Pancreas (tissue), 10 donors: ENCODE results near the gene COL8A2. TPM values are rescaled to one million over a fixed set of nuclear protein-coding genes. Genes with fewer than 3 reads are reported as not detected.

ENCODE experiments used
- ATAC-seq, 4 donors: fragments of 200-7000 bp; cut with Tn5 transposase; one replicate each; pipeline versions ENCODE4 v1.8.0 to v1.9.1; 2020; ENCODE audit warnings: mild to moderate bottlenecking in 4 of 4, moderate library complexity in 4 of 4
- DNase-seq, 6 donors: peaks; one replicate each; pipeline ENCODE4 v3.0.0-alpha.2; 2020
- FAIRE-seq: peaks from 2 replicates; lab custom pipeline; 2012; peaks lifted over from hg19 to GRCh38; lab: Jason Lieb, UNC
- H3K27ac ChIP-seq, 4 donors: fragments of 200-600 bp; sonication (generic); 1 replicate in 3 of 4; 2 replicates in 1 of 4; pipeline versions ENCODE4 v1.5.0 to v1.8.0; 2020
- H3K27me3 ChIP-seq, 4 donors: fragments of 200-600 bp; one replicate each; pipeline ENCODE4 v1.8.0; 2021
- H3K36me3 ChIP-seq, 3 donors: fragments of 200-600 bp; sonication (generic) in 1 of 3; one replicate each; pipeline versions ENCODE4 v1.5.0 to v1.8.0; 2020 to 2021
- H3K4me1 ChIP-seq, 3 donors: fragments of 200-600 bp; one replicate each; pipeline ENCODE4 v1.8.0; 2021
- H3K4me3 ChIP-seq, 4 donors: fragments of 200-600 bp; sonication (generic) in 2 of 4; one replicate each; pipeline versions ENCODE4 v1.5.0 to v1.8.0; 2020 to 2021
- H3K9me3 ChIP-seq, 4 donors: fragments of 200-600 bp; one replicate each; pipeline ENCODE4 v1.8.0; 2021
- CTCF ChIP-seq, 4 donors: fragments of 200-600 bp; sonication (generic) in 3 of 4; IDR thresholded peaks; one replicate each; pipeline versions ENCODE4 v1.5.0 to v1.8.0; 2021; ENCODE audit warnings: antibody characterized with exemption in 4 of 4
- WGBS, 2 donors: extraction: QIAGEN DNeasy Blood & Tissue Kit; methylation state at CpG; one replicate each; pipeline ENCODE4 v1.1.7; 2013; 5-methylcytosine and 5-hydroxymethylcytosine counted together
- intact Hi-C, 3 donors: fragments of 100-400 bp; cut with DNase I; formaldehyde crosslinking; loops; one replicate each; pipeline versions ENCODE4 v1.11.1 to v1.14.2; 2022
- polyA plus RNA-seq, 2 donors: library from polyadenylated mRNA; stranded (reverse); fragments of 200-250 nt; gene quantifications; one replicate each; pipeline ENCODE4 v1.2.3, GENCODE V29; 2013
- total RNA-seq, 6 donors: library from RNA; stranded (reverse); fragmentation: NEBNext Ultra II Directional in 4 of 6; extraction: Animal tissue kit (Norgen Biotek cat#: 25700) in 4 of 6; gene quantifications; one replicate each; pipeline versions ENCODE4 v1.2.1 to v1.2.4, GENCODE V29; 2021 to 2023
- donor health status: healthy with polysubstance abuse.
- donor health status: DM: no; HTN: no; CAD: no; lungs with moderate emphysema.
- donor health status: DM: no; HTN: no; CAD: no.
- donor health status: control.
- donor health status: control.
- donor health status: Bipolar disorder and iron deficiency.
- donor health status: DM: yes; HTN: yes; CAD: no.
- donor health status: DM: no; HTN: no; CAD: no.
- donor health status: DM: no; HTN: no; CAD: no.
- donor health status: DM: yes; HTN: yes; CAD: no.

The COL8A2 gene
- total and polyA plus RNA-seq, 8 donors = 0.12 to 3.3 (median 0.36) TPM

- DNase-seq (no peak), ATAC-seq (peak in 2 of 4 donors; percentile 36 to 72), FAIRE-seq (no peak)
- TF ChIP-seq CTCF (IDR thresholded peaks at IDR 0.05) = no peak
- H3K27ac ChIP-seq = no peak overlapping the region
- H3K36me3 ChIP-seq = no peaks in the 10 kb centered on the region
- no peaks in the 10 kb centered on the region for H3K27me3 ChIP-seq
- WGBS, 2 donors = 67 to 76% methylated on average over 8 of the region's 8 CpGs
- H3K4me3 ChIP-seq = no peak overlapping the region
- no peaks in the 10 kb centered on the region for H3K9me3 ChIP-seq
- intact Hi-C loops = no loop called here
- no peaks in the 10 kb centered on the region for H3K4me1 ChIP-seq
Measured at GRCh38 chr1:36123356-36123755, 1.7 kb downstream of the COL8A2 start.

GRCh38 chr1:36122062-36123030 is 2.7 kb downstream of the COL8A2 start:
- Histone ChIP-seq H3K27ac (no peak overlapping the region), H3K27me3 (no peaks in the 10 kb centered on the region), H3K36me3 (no peaks in the 10 kb centered on the region), H3K9me3 (no peaks in the 10 kb centered on the region), H3K4me1 (no peaks in the 10 kb centered on the region), H3K4me3 (no peak overlapping the region)
- no peak for FAIRE-seq
- no peak for TF ChIP-seq CTCF (IDR thresholded peaks at IDR 0.05)
- DNase-seq = no peak
- no peak for ATAC-seq
- WGBS, 2 donors = 80 to 82% methylated on average over 12 of the region's 12 CpGs
- intact Hi-C loops = no loop called here

GRCh38 chr1:36119456-36119855 is 5.6 kb downstream of the COL8A2 start:
- DNase-seq = no peak
- Histone ChIP-seq H3K4me1 (no peaks in the 10 kb centered on the region), H3K36me3 (no peaks in the 10 kb centered on the region), H3K27ac (no peak overlapping the region), H3K9me3 (no peaks in the 10 kb centered on the region), H3K27me3 (no peaks in the 10 kb centered on the region), H3K4me3 (no peak overlapping the region)
- intact Hi-C loops = no loop called here
- no peak for FAIRE-seq
- TF ChIP-seq CTCF (IDR thresholded peaks at IDR 0.05) = no peak
- WGBS, 2 donors = 47 to 56% methylated on average over 9 of the region's 9 CpGs
- no peak for ATAC-seq

DNA sequence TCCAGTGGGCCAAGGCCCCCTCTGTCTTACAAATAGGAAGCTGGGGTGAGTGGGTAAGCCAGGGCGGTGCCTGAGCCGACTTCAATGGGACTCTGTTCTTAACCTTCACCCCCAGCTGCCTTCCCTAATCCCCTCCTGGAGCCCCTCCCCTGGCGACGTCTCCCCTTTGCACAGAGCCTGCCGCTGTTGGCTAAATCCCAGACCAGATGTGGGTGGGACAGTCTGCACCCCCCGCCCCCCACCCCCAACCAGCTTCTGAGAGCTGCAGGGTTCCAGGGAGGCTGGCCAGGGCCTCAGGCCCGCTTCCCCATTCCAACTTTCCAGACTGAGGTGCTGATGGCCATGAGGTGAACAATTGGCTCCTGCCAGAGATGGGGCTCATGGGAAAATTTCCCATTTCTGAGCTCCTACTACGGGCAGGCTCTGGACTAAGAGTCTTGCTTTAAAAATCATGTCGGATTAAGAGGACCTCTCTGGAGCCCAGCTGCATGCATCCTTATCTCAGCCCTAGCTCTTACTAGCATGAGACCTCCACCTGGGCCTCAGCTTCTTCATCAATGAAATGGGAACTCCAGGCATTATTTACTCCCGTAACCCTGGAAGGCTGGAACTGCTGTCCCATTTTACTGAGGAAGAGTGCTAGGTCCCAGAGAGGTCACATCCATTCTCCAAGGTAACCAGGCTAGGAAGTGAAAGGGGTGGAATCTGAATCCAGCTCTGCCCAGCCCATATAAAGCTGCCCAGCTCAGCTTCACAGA is 6.4 kb downstream of the COL8A2 start:
- 63 to 74% methylated on average over 10 of the region's 10 CpGs for WGBS, 2 donors
- no peaks in the 10 kb centered on the region for H3K27me3 ChIP-seq
- no peak overlapping the region for H3K27ac ChIP-seq
- no peaks in the 10 kb centered on the region for H3K4me1 ChIP-seq
- H3K4me3 ChIP-seq = no peak overlapping the region
- H3K36me3 ChIP-seq = no peaks in the 10 kb centered on the region
- DNase-seq (peak in 1 of 6 donors; percentile 1), FAIRE-seq (no peak), ATAC-seq (no peak)
- intact Hi-C loops = no loop called here
- no peaks in the 10 kb centered on the region for H3K9me3 ChIP-seq
- TF ChIP-seq CTCF (IDR thresholded peaks at IDR 0.05) = no peak
